ENCODE data around the gene LRRC32. TPM values are rescaled to one million over a fixed set of nuclear protein-coding genes. Genes with fewer than 3 reads are reported as not detected.
A peak's percentile ranks its signal among the peaks of the same experiment; 100 is the strongest.

LRRC32 gene
- total and polyA plus RNA-seq, 10 of the 15 experiments (the other 5 are each of a cell fraction or from before 2014, with no cell fraction given): 0.56 to 20.8 (median 7.4) TPM

GRCh38 chr11:76626921-76627401 is 43.6 kb downstream of the LRRC32 start:
- no peak overlapping the region for H3K27ac ChIP-seq (ENCODE audit: control insufficient read depth, insufficient read depth)
- intact Hi-C loops (cut with micrococcal nuclease; ENCODE audit: unreplicated experiment): loop anchor here (2.0 kb wide), 1 partner anchor 46 kb away; no protein-coding TSS in a partner anchor
- 24% methylated on average over 6 of the region's 6 CpGs for WGBS (ENCODE audit: insufficient coverage, insufficient replicate concordance, low lambda C conversion rate, missing lambda C conversion rate)
- TF ChIP-seq HDGF (IDR thresholded peaks at IDR 0.05) (0 out of 2 replicates have a peak, but pooled peaks have one; percentile 40), POU2F2 (IDR thresholded peaks at IDR 0.05; ENCODE audit: borderline replicate concordance, low read depth, low read length) (peak; percentile 48; the same call in 1 of the 3 replicates), ZNF217 (IDR thresholded peaks at IDR 0.05) (peak; percentile 76; the same call in 1 of the 2 replicates), BACH1 (IDR thresholded peaks at IDR 0.05; ENCODE audit: borderline replicate concordance) (no peak), NR2C2 (IDR thresholded peaks at IDR 0.05; ENCODE audit: borderline replicate concordance, control insufficient read depth, insufficient read length, low read depth) (no peak), IRF3 (IDR thresholded peaks at IDR 0.05) (no peak), CHD4 (IDR thresholded peaks at IDR 0.05) (0 out of 2 replicates have a peak, but pooled peaks have one; percentile 56), SIN3A (IDR thresholded peaks at IDR 0.05; ENCODE audit: low read depth, low read length) (no peak), KLF5 (IDR thresholded peaks at IDR 0.05; ENCODE audit: partially characterized antibody) (no peak), ZBED1 (IDR thresholded peaks at IDR 0.05; ENCODE audit: borderline replicate concordance) (no peak), PRDM15 (CRISPR knock-in tag; IDR thresholded peaks at IDR 0.05) (no peak), RELB (IDR thresholded peaks at IDR 0.05; ENCODE audit: low read depth) (peak; percentile 79), TCF12 (IDR thresholded peaks at IDR 0.05; ENCODE audit: low read depth, low read length) (peak; percentile 58; the same call in 1 of the 2 replicates)

More at GRCh38 chr11:76626921-76627401, 43.6 kb downstream of the LRRC32 start:
- ATAC-seq (peak; percentile 79), DNase-seq (ENCODE audit: low read depth, low spot score) (peak; percentile 88), FAIRE-seq (peak; percentile 76)
- peak overlapping the region; percentile 6; the same call in 1 of the 2 replicates for H2AFZ ChIP-seq (ENCODE audit: control insufficient read depth, low read depth, low read length)
- ChIA-PET SMC1A (ENCODE audit: uncharacterized antibody, unreplicated experiment) (interaction anchor here (0.6 to 3.2 kb wide), 13 partner anchors 11 to 59 kb away, joined by 3 to 50 read pairs (median 4); partner anchors contain the start of gene LRRC32), RAD21 (ENCODE audit: unreplicated experiment) (interaction anchor here (1.1 to 11.6 kb wide), 5 partner anchors 15 to 45 kb away, joined by 3 to 145 read pairs (median 7); partner anchors contain the start of gene LRRC32), CTCF (interaction anchor here (0.9 to 10.0 kb wide), 6 partner anchors 10 to 292 kb away, joined by 3 to 70 read pairs (median 4); partner anchors contain the start of gene LRRC32), POLR2A (interaction anchor here (0.9 to 2.2 kb wide), 6 partner anchors 15 to 46 kb away, joined by 3 to 10 read pairs (median 4); partner anchors contain the start of gene LRRC32)
- H3K79me2 ChIP-seq (ENCODE audit: control insufficient read depth, insufficient read depth, low read length): no peaks in the 10 kb centered on the region
- H3K9me3 ChIP-seq (replicated peaks; ENCODE audit: control insufficient read depth, insufficient read depth, low read length): peaks cover 18% of the 10 kb centered on the region; the same call in 2 of the 3 replicates
- H3K4me1 ChIP-seq (ENCODE audit: control insufficient read depth, insufficient read depth, low read length): peaks cover 41% of the 10 kb centered on the region
- no TSS peak for BruUV-seq (replicated peaks)
- no peaks in the 10 kb centered on the region for H3K36me3 ChIP-seq (ENCODE audit: control insufficient read depth in 2 of 2, insufficient read depth in 2 of 2, low read length in 1 of 2)
- H3K9ac ChIP-seq (ENCODE audit: control insufficient read depth, insufficient read depth, low read length): no peak overlapping the region
- no peak overlapping the region for H3K4me3 ChIP-seq
- no peaks in the 10 kb centered on the region; the same call in 1 of the 2 replicates for H4K20me1 ChIP-seq (ENCODE audit: control insufficient read depth, insufficient read depth)
- H3K27me3 ChIP-seq (replicated peaks in 1 of 2; ENCODE audit: control insufficient read depth in 2 of 2, insufficient read depth in 2 of 2, low read length in 1 of 2): peaks cover 0 to 13% of the 10 kb centered on the region in 2 experiments; a peak in 1 of 4 replicates
- in situ Hi-C loops (cut with MboI): loop anchor here (5.0 kb wide), 1 partner anchor 45 kb away; the partner anchor contains the start of gene LRRC32
- peak overlapping the region; percentile 3; the same call in 1 of the 2 replicates for H3K4me2 ChIP-seq (ENCODE audit: control insufficient read depth, insufficient read depth)
